ENCODE data around the gene WDPCP. TPM values are rescaled to one million over a fixed set of nuclear protein-coding genes. Genes with fewer than 3 reads are reported as not detected.
A peak's percentile ranks its signal among the peaks of the same experiment; 100 is the strongest.
"Not testable (repeated sequence)": the region's sequence is repeated elsewhere in the genome, so short reads cannot be mapped to it uniquely, and the experiment has no call there.

Gene WDPCP
- total and polyA plus RNA-seq, 9 donors: 5.5 to 11.7 (median 7.6) TPM

- H3K4me3 ChIP-seq (ENCODE audit: low read length): no peak overlapping the region
- DNase-seq: no peak
- H3K9me3 ChIP-seq (replicated peaks; ENCODE audit: control insufficient read depth, low read depth, low read length): peaks cover 65% of the 10 kb centered on the region
- H3K27me3 ChIP-seq (ENCODE audit: control insufficient read depth, insufficient read depth, low read length): no peaks in the 10 kb centered on the region
- no peaks in the 10 kb centered on the region for H3K4me1 ChIP-seq (ENCODE audit: control insufficient read depth, insufficient read depth, low read length)
- H3K27ac ChIP-seq (ENCODE audit: low read length): no peak overlapping the region
- no peaks in the 10 kb centered on the region for H3K36me3 ChIP-seq (ENCODE audit: control insufficient read depth, insufficient read depth, low read length)
- WGBS (ENCODE audit: insufficient coverage): 100% methylated on average over 1 of the region's 2 CpGs
These were observed 287.4 kb downstream of the WDPCP start for GRCh38 chr2:63300835-63301234.

GRCh38 chr2:63287956-63288355 lies 300.3 kb downstream of the WDPCP start:
- WGBS (ENCODE audit: insufficient coverage): no CpG with 5 or more reads among the region's 1 CpG
- H3K4me3 ChIP-seq (ENCODE audit: low read length): no peak overlapping the region
- H3K36me3 ChIP-seq (ENCODE audit: control insufficient read depth, insufficient read depth, low read length): no peaks in the 10 kb centered on the region
- peaks cover 28% of the 10 kb centered on the region for H3K9me3 ChIP-seq (replicated peaks; ENCODE audit: control insufficient read depth, low read depth, low read length)
- peak; percentile 11 for DNase-seq
- H3K4me1 ChIP-seq (ENCODE audit: control insufficient read depth, insufficient read depth, low read length): no peaks in the 10 kb centered on the region
- H3K27me3 ChIP-seq (ENCODE audit: control insufficient read depth, insufficient read depth, low read length): no peaks in the 10 kb centered on the region
- H3K27ac ChIP-seq (ENCODE audit: low read length): no peak overlapping the region

DNA sequence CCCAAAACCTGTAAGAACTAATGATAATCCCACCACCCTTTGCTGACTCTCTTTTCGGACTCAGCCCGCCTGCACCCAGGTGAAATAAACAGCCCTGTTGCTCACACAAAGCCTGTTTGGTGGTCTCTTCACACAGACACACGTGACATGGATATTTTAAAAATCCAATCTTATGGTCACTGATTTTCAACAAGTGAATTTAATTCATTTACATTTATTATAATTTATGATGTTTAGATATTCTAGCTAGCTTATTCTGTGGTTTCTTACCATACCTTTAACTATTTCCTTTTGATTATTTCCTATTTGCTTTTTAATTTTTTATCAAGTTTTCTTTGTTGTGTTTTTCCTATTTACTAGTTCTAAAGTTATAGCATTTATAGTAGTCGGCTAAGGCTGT lies 301.8 kb downstream of the WDPCP start:
- not testable (repeated sequence) for H3K27me3 ChIP-seq (ENCODE audit: control insufficient read depth, insufficient read depth, low read length); H3K27ac ChIP-seq (ENCODE audit: low read length); DNase-seq; H3K36me3 ChIP-seq (ENCODE audit: control insufficient read depth, insufficient read depth, low read length); H3K4me1 ChIP-seq (ENCODE audit: control insufficient read depth, insufficient read depth, low read length); H3K4me3 ChIP-seq (ENCODE audit: low read length)
- H3K9me3 ChIP-seq (replicated peaks; ENCODE audit: control insufficient read depth, low read depth, low read length): peaks cover 24% of the 10 kb centered on the region
- WGBS (ENCODE audit: insufficient coverage): no CpG with 5 or more reads among the region's 4 CpGs

- no peak for DNase-seq
- H3K4me3 ChIP-seq (ENCODE audit: low read length): no peak overlapping the region
- H3K36me3 ChIP-seq (ENCODE audit: control insufficient read depth, insufficient read depth, low read length): no peaks in the 10 kb centered on the region
- peaks cover 31% of the 10 kb centered on the region for H3K9me3 ChIP-seq (replicated peaks; ENCODE audit: control insufficient read depth, low read depth, low read length)
- WGBS (ENCODE audit: insufficient coverage): no CpG with 5 or more reads among the region's 6 CpGs
- H3K27me3 ChIP-seq (ENCODE audit: control insufficient read depth, insufficient read depth, low read length): no peaks in the 10 kb centered on the region
- no peak overlapping the region for H3K27ac ChIP-seq (ENCODE audit: low read length)
- no peaks in the 10 kb centered on the region for H3K4me1 ChIP-seq (ENCODE audit: control insufficient read depth, insufficient read depth, low read length)
These were observed 305.0 kb downstream of the WDPCP start for GRCh38 chr2:63283273-63283672.

DNA sequence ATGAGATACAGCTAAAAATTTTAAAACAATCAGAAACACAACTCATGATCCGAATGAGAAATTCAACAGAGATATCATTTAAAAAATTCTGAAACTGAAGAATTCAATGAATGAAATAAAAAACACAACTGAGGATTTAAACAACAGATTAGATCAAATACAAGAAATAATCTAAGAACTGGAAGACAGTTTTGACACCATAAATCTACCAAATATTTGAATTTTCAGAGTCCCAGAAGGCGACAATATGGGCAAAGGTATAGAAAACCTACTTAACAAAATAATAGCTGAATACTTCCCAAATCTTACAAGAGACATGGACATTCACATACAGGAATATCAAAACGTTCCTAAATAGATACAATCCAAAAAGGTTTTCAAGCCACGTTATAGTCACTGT lies 315.7 kb downstream of the WDPCP start:
- Histone ChIP-seq H3K27me3 (ENCODE audit: control insufficient read depth, insufficient read depth, low read length) (no peaks in the 10 kb centered on the region), H3K36me3 (ENCODE audit: control insufficient read depth, insufficient read depth, low read length) (no peaks in the 10 kb centered on the region), H3K4me1 (ENCODE audit: control insufficient read depth, insufficient read depth, low read length) (no peaks in the 10 kb centered on the region), H3K4me3 (ENCODE audit: low read length) (no peak overlapping the region), H3K9me3 (replicated peaks; ENCODE audit: control insufficient read depth, low read depth, low read length) (peaks cover 27% of the 10 kb centered on the region), H3K27ac (ENCODE audit: low read length) (no peak overlapping the region)
- no peak for DNase-seq
- WGBS (ENCODE audit: insufficient coverage): no CpG with 5 or more reads among the region's 4 CpGs

DNA sequence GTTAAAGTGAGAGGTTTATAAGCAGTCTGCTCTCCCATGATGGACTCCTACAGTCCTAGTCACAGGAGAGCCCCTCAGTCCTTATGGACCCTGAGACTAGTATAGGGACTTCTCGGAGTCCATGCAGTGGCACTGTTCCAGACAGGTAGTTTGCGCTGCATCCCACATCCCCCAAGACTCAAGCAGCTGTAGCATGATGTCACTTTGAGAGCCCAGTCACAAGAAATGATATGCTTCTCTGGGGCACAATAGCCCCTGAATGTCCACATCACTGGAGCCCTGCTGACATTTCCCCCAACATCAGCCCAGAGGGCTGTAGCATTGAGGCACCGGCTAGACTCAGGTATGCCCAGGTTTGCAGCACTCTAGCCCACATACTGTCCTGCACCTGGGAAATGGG lies 317.6 kb downstream of the WDPCP start:
- Histone ChIP-seq H3K4me1 (ENCODE audit: control insufficient read depth, insufficient read depth, low read length) (no peaks in the 10 kb centered on the region), H3K27me3 (ENCODE audit: control insufficient read depth, insufficient read depth, low read length) (no peaks in the 10 kb centered on the region), H3K4me3 (ENCODE audit: low read length) (no peak overlapping the region), H3K27ac (ENCODE audit: low read length) (no peak overlapping the region), H3K36me3 (ENCODE audit: control insufficient read depth, insufficient read depth, low read length) (no peaks in the 10 kb centered on the region), H3K9me3 (replicated peaks; ENCODE audit: control insufficient read depth, low read depth, low read length) (peaks cover 26% of the 10 kb centered on the region)
- 80% methylated on average over 1 of the region's 3 CpGs for WGBS (ENCODE audit: insufficient coverage)
- no peak for DNase-seq

DNA sequence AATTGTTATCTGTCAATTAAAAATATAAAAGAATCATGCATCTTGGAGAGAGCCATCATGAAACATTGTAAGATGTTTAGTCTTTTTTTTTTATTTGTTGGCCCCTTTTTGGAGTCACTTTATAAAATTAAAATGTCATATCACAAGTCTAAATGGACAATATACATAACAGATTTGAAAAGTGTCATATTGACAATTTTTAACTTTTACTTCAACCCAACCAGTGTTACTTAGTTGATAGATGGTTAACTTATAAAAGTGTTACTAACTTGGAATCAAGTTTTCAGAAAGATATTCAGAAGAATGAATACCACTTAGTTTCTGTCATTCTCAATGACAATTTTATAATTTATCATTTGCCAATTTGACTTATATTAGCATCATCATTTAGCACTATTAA lies 319.3 kb downstream of the WDPCP start:
- no peak overlapping the region for H3K4me3 ChIP-seq (ENCODE audit: low read length)
- H3K9me3 ChIP-seq (replicated peaks; ENCODE audit: control insufficient read depth, low read depth, low read length): peaks cover 23% of the 10 kb centered on the region
- no peaks in the 10 kb centered on the region for H3K27me3 ChIP-seq (ENCODE audit: control insufficient read depth, insufficient read depth, low read length)
- H3K36me3 ChIP-seq (ENCODE audit: control insufficient read depth, insufficient read depth, low read length): no peaks in the 10 kb centered on the region
- DNase-seq: no peak
- H3K4me1 ChIP-seq (ENCODE audit: control insufficient read depth, insufficient read depth, low read length): no peaks in the 10 kb centered on the region
- H3K27ac ChIP-seq (ENCODE audit: low read length): no peak overlapping the region

DNA sequence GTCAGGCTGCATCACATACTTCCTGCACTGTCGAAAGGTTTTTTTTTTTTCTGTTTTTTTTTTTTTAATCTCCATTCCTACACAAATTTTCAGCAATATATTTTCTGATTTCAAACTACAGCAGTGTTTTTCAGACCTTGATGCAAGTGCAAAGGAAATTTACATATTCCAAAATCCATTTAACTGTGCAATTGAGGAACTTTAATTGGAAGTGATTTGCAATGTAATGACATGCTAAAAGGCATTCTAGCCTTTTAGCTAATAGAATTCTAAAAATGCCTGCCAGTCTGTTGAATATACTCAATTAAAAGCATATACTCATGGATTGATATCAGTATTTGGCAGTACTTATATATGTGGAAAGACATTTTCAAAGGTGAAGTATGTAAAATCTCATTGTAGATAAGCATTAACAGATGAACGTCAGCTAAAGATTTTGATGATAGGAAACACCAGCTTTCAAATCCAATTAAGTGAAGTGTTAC lies 327.1 kb downstream of the WDPCP start:
- Histone ChIP-seq H3K4me1 (ENCODE audit: control insufficient read depth, insufficient read depth, low read length) (no peaks in the 10 kb centered on the region), H3K9me3 (replicated peaks; ENCODE audit: control insufficient read depth, low read depth, low read length) (no peaks in the 10 kb centered on the region), H3K27ac (ENCODE audit: low read length) (no peak overlapping the region), H3K36me3 (ENCODE audit: control insufficient read depth, insufficient read depth, low read length) (no peaks in the 10 kb centered on the region), H3K4me3 (ENCODE audit: low read length) (no peak overlapping the region), H3K27me3 (ENCODE audit: control insufficient read depth, insufficient read depth, low read length) (no peaks in the 10 kb centered on the region)
- no CpG with 5 or more reads among the region's 2 CpGs for WGBS (ENCODE audit: insufficient coverage)
- no peak for DNase-seq

- Histone ChIP-seq H3K9me3 (replicated peaks; ENCODE audit: control insufficient read depth, low read depth, low read length) (no peaks in the 10 kb centered on the region), H3K27ac (ENCODE audit: low read length) (no peak overlapping the region), H3K27me3 (ENCODE audit: control insufficient read depth, insufficient read depth, low read length) (no peaks in the 10 kb centered on the region), H3K4me1 (ENCODE audit: control insufficient read depth, insufficient read depth, low read length) (no peaks in the 10 kb centered on the region), H3K4me3 (ENCODE audit: low read length) (no peak overlapping the region), H3K36me3 (ENCODE audit: control insufficient read depth, insufficient read depth, low read length) (no peaks in the 10 kb centered on the region)
- no peak for DNase-seq
- WGBS (ENCODE audit: insufficient coverage): no CpG with 5 or more reads among the region's 2 CpGs
These were observed 330.8 kb downstream of the WDPCP start for GRCh38 chr2:63257473-63257872.

- Histone ChIP-seq H3K4me1 (ENCODE audit: control insufficient read depth, insufficient read depth, low read length) (no peaks in the 10 kb centered on the region), H3K9me3 (replicated peaks; ENCODE audit: control insufficient read depth, low read depth, low read length) (no peaks in the 10 kb centered on the region), H3K27me3 (ENCODE audit: control insufficient read depth, insufficient read depth, low read length) (no peaks in the 10 kb centered on the region), H3K36me3 (ENCODE audit: control insufficient read depth, insufficient read depth, low read length) (no peaks in the 10 kb centered on the region), H3K4me3 (ENCODE audit: low read length) (no peak overlapping the region), H3K27ac (ENCODE audit: low read length) (no peak overlapping the region)
- DNase-seq: no peak
- no CpG with 5 or more reads among the region's 2 CpGs for WGBS (ENCODE audit: insufficient coverage)
These were observed 339.1 kb downstream of the WDPCP start for GRCh38 chr2:63249161-63249560.

DNA sequence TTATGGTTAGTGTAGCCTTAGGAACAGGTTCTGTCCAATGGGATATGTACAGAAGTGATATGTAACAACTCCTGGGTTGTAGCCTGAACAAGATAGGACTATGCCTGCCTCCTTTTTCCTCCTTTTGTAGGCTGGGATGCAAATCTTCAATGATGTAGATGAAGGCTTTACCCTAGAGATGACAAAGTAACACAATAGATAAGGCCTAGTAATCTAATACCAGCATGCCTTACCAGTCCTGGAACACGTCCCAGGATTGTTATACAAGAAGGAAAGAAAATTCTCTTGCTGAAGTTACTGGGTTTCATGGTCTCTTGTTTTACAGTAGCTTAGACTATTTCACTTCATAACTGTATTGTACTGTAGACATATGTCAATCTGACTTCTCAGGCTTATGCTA lies 345.5 kb downstream of the WDPCP start:
- Histone ChIP-seq H3K27ac (ENCODE audit: low read length) (no peak overlapping the region), H3K27me3 (ENCODE audit: control insufficient read depth, insufficient read depth, low read length) (no peaks in the 10 kb centered on the region), H3K9me3 (replicated peaks; ENCODE audit: control insufficient read depth, low read depth, low read length) (no peaks in the 10 kb centered on the region), H3K4me3 (ENCODE audit: low read length) (no peak overlapping the region), H3K4me1 (ENCODE audit: control insufficient read depth, insufficient read depth, low read length) (no peaks in the 10 kb centered on the region), H3K36me3 (ENCODE audit: control insufficient read depth, insufficient read depth, low read length) (no peaks in the 10 kb centered on the region)
- WGBS (ENCODE audit: insufficient coverage): no CpG with 5 or more reads among the region's 1 CpG
- no peak for DNase-seq
